HG03045 (cell line): ENCODE results near the gene PYGB.
A peak's percentile ranks its signal among the peaks of the same experiment; 100 is the strongest.

Experiments
- ATAC-seq: cut with Tn5 transposase; IDR thresholded peaks from one replicate; pipeline ENCODE4 v1.9.1; 2021; ENCODE audit warnings: mild to moderate bottlenecking, moderate library complexity; ENCODE audit not compliant: unreplicated experiment

Gene PYGB

DNA sequence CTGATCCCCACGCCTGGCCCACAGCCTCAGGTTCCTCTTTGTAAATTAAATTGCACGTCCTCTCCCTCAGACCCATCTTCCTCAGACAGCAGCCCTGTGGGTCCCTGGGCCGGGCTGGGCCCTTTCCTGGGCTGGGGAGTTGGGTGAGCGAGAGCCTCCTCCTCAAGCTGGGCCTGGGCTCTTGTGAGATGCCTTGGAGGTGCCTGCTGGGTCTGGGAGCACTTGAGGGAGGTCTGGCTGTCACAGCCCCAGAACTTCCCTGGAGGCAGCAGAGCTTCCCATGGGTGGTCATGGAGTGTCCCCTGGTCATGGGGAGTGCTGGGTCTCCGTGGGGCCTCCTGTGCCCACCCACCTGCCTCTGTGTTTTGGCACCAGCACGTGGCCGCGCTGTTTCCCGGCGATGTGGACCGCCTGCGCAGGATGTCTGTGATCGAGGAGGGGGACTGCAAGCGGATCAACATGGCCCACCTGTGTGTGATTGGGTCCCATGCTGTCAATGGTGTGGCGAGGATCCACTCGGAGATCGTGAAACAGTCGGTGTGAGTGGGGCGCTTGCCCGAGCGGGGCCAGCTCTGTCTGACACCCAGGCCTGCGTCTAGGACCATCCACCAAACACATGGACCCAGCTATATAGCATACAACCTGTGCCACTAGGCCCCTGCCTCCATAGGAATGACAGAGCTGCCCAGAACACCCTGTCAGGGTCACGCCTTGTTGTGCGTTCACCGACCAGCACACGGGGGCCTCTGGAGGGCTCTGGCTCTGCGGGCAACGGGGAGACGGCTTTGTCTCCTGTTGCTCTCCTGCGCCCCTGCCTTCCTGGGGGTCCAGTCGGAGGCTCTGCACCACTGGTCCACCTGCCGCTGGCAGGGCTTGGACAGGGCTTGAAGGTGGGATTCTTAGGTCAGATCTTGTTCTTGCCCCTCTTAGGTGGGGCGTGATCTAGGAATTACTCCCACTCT lies 33.0 kb downstream of the PYGB start:
- peak; percentile 5 for ATAC-seq

DNA sequence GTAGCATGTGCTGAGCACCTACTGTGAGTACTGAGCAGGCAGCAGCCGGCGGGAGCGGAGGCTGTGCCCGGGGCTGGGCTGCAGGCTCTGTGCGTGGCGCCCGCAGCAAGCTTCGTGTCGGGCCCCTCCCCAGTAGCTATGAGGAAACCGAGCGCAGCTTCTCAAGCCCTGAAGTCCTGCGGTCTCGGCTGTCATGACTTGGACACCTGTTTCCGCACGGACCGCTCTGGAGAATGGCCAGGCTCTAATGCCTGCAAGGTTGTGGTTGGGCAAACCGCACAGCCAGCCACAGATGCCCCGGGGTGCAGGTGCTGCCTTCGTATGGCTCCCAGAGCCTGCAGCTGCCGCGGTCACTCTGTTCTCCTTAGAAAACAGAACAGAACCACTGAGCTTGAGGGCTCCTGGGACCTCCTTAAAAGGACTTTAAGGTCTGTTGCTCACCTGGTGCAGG lies 33.7 kb downstream of the PYGB start:
- ATAC-seq = peak; percentile 66

DNA sequence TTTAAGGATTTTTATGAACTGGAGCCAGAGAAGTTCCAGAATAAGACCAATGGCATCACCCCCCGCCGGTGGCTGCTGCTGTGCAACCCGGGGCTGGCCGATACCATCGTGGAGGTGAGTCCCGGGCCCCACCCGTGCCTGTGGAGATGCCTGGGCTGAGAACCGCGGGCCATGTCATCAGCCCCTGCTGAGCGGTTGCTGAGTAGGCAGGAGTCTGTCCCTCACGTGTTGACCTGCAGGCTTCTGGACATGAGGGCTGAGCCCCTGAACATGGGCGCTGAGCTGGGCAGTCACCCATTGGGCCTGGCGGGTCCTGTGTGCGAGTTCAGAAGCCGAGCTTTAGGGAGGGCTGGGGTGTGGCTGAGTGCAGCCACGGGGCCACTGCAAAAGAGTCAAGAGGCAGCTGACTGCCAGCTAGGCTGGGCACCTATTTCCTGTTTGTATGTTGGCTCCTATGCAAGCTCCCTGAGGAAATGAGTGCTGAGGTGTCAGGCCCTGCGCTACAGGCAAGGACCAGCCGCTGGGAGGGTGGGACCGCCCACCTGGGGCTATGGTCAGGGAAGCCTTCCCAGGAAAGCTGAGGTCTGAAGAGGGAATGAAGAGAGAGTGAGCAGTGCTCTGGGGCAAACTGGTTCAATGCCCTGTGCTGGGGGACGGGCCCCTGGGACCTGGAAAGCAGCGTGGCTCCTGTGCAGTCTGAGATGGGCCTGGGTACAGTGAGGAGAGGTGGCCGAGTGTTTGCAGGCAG lies 34.3 kb downstream of the PYGB start:
- ATAC-seq = no peak

- ATAC-seq = no peak
These were observed 34.9 kb downstream of the PYGB start for GRCh38 chr20:25282796-25283195.

- no peak for ATAC-seq
These were observed 35.5 kb downstream of the PYGB start for GRCh38 chr20:25283221-25283951.

- no peak for ATAC-seq
These were observed 36.3 kb downstream of the PYGB start for GRCh38 chr20:25284131-25284601.

GRCh38 chr20:25285091-25285647 lies 37.3 kb downstream of the PYGB start:
- no peak for ATAC-seq

DNA sequence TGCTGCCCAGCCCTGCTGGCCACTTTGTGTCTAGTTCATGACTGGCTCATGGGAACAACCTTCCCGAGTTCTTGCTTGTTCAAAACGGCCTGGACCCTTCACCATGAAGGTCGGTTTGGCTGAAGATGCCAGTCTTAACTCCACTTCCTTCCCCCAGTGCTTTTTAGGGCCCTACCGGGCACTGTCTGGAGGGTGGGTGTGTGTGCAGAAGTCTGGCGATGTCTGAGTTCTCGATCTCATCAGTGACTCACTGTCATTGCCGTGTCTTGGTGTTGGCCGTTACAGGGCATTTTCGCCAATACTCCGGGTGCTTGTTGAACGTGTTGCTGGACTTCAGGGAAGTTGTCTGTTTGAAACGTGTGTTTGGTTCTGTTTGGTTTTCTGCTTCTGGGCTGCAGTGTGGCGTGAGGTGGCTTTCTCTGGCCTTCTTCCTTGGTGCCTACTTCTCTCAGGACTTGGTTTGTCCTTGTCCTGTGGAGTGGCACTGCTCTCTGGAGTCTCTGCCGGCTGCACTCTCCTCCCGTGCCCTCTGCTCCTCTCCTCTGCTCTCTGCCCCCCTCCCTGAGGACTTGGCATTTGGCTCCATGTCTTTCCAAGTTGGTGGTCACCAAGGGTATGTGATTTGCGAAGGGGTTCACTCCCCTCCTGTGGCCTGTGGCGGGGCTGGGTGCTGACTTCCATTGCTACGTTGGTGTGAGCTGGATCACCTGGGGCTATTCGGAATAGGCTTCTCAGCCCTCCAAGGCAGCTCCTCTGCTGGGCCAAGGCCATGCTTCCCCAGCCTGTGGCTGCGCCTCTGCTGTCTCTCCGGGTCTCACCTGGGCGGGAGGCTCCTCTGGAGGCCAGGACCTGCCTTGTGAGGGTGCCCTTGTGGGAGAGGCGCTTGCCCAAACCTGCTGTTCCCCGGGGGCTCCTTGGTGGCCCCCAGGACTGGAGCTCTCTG lies 38.2 kb downstream of the PYGB start:
- no peak for ATAC-seq

GRCh38 chr20:25286917-25287316 lies 39.0 kb downstream of the PYGB start:
- ATAC-seq = no peak

DNA sequence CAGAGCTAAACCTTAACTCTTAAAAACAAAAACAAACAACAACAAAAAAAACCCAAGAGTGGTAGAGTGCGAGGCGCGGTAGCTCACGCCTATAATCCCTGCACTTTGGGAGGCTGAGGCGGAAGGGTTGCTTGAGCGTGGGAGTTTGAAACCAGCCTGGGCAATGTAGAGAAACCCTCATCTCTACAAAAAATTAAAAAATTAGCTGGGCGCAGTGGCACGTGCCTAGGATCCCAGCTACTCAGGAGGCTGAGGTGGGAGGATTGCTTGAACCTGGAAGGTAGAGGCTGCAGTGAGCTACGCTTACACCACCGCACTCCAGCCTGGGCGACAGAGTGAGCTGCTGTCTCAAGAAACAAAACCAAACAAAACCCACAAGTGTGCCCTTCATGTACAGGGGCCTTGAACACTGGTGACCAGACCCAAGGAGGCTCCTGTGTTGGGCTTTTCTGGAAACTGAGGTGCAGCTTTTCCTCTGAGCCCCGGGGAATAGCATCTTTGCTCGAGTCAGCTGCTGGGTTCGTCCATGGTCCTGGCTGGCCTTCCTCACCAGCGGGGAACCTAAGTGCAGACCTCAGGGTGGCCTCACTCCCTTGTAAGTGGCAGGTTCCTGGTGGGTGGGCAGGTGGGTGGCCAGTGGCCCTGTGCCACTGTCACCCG lies 39.9 kb downstream of the PYGB start:
- no peak for ATAC-seq

DNA sequence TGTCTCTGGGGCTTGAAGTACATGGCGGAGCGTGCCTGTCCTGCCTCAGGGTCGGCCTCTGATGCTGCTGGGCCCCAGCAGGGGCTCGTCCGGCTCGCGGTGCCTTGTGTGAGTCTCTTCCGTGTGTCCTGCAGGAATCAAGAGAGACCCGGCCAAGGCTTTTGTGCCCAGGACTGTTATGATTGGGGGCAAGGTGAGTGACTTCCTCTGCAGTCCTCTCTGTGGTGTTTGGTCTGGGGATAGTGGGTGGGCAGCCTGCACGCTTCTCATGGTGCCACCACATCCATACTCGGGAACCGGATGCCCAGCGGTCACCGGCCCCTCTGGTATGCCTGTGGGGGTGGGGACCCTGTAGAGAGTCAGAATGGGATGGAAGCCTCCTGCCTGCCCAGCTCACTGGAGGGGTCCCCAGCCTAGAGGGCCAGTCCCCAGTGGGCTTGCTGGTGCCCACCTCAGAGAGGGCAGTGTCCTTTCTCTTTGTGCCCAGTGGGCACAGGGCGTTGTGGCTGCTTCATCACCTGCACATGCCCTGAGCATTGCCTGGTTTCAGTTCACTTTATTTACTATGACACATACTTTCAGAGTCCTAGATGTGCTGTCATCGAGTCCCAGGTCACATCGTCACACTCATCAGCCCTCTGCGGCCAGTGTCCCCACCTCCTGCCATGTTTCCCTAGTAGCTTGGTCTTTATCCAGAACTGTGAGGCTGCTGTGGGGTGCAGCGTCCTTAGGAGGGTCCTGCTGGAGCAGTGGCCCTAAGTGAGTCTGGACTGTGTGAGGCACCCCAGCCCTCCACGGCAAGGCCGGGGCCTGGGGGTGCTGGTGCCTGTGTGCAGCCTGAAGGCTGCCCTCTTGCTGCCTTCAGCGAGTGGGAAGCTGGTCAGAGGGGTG lies 40.7 kb downstream of the PYGB start:
- peak; percentile 73 for ATAC-seq

DNA sequence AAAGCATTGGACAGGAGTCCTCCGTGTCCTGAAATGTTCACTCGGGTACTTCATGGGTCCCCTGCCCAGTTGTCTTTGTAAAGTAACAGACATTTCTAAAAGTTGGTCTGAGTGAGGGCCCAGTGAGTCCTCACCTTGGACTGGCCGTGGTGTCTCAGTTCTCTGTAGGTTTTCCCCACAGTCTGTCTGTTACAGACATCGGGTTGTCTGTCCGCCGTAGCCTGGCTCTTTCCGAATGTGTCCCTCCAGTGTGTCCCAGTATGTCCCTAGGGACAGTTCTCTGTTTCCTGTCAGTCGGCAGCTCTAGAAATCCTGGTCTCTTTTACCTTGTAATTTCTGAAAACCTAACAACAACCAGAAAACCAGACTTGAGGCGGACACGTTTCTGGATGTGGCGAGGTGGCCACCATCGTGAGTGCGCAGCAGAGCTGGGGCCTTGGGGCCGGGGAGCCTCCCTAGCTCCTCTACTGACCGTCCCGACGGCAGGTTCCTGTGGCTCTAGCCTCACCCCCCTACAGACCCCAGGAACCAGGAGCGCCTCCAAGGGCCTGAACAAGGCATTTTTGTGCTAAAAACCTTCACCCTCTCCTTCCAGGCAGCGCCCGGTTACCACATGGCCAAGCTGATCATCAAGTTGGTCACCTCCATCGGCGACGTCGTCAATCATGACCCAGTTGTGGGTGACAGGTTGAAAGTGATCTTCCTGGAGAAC lies 42.2 kb downstream of the PYGB start:
- no peak for ATAC-seq

GRCh38 chr20:25290646-25291431 lies 43.0 kb downstream of the PYGB start:
- no peak for ATAC-seq

DNA sequence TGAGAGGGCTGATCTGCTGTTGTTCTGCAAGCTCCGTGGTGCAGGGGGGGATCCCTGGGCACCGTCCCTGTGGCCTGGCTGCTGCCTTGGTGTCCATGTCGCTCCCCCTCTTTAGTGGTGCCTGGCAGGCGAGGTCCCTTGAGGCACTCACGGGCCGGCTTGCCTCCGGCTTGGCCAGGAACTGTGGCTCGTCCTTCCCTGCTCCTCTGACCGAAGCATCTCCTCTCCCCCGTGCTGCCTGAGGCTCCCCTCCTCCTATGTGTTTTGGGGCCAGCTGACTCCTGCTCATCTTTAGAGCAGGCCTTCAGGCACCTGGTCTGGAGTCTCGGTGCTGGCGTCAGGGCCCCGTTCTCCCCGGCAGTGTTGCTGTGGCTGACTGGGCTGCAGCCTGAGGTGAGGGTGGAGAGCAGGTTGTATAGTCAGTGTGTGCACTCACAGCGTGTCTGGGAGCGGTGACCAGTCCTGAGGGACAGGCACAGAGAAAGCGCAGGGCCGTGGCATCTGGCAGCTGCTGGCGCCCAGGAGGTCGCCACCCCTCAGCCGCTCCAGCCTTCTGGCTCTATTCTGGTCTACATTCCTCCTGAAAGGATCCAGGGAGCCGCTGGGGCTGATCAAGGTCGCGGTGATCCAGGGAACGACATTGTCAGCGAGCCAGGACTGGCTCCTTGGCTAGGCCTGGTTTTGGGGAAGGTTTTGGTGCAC lies 43.7 kb downstream of the PYGB start:
- ATAC-seq = no peak

DNA sequence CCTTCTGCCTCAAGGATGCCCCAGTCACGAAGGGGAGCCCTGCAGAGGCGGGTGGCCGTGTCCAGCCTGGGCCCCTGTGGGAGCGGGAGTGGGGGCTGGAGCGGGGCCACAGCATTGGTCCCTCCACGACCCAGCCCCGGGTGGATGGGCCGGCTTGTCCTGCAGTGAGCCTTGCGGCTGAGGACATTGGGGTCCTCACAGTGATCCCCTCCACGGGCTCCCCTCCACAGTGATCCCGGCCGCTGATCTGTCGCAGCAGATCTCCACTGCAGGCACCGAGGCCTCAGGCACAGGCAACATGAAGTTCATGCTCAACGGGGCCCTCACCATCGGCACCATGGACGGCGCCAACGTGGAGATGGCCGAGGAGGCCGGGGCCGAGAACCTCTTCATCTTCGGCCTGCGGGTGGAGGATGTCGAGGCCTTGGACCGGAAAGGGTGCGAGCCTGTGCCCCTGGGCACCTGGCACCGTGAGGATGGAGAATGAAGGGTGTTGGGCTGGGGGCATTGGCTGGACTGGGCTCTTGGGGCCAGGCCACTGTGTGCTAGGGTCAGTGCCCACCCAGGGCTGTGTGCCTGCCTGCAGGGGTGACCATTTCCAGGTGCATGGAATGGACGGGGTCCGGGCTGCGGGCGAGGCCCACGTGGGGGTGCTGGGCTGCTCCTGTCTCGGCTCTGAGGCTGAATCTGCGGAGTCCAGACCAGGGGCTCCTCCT lies 44.4 kb downstream of the PYGB start:
- no peak for ATAC-seq
